ENCODE data around the gene ANKLE1.
A peak's percentile ranks its signal among the peaks of the same experiment; 100 is the strongest.

The ANKLE1 gene

GRCh38 chr19:17296976-17297375, 15.3 kb downstream of the ANKLE1 start:
- Histone ChIP-seq H3K4me3 (ENCODE audit: severe bottlenecking) (no peak overlapping the region), H3K27me3 (ENCODE audit: insufficient read depth, poor library complexity, severe bottlenecking) (no peaks in the 10 kb centered on the region), H3K9me3 (ENCODE audit: severe bottlenecking) (no peaks in the 10 kb centered on the region), H3K36me3 (ENCODE audit: low read depth) (peaks cover 22% of the 10 kb centered on the region), H3K27ac (ENCODE audit: poor library complexity, severe bottlenecking) (peak overlapping the region; percentile 57), H3K4me1 (ENCODE audit: insufficient read depth, poor library complexity, severe bottlenecking) (peaks cover 7% of the 10 kb centered on the region)
- no peak for TF ChIP-seq CTCF (IDR thresholded peaks at IDR 0.05; ENCODE audit: poor library complexity, severe bottlenecking)
- DNase-seq (ENCODE audit: low spot score) (no peak), ATAC-seq (ENCODE audit: low read depth) (peak; percentile 12; the same call in 1 of the 3 replicates)

GRCh38 chr19:17300992-17301619, 19.4 kb downstream of the ANKLE1 start:
- DNase-seq (ENCODE audit: low spot score) (no peak), ATAC-seq (ENCODE audit: low read depth) (no peak)
- no peak overlapping the region for H3K27ac ChIP-seq (ENCODE audit: poor library complexity, severe bottlenecking)
- no peaks in the 10 kb centered on the region for H3K27me3 ChIP-seq (ENCODE audit: insufficient read depth, poor library complexity, severe bottlenecking)
- H3K4me1 ChIP-seq (ENCODE audit: insufficient read depth, poor library complexity, severe bottlenecking), result peaks cover 6% of the 10 kb centered on the region
- no peaks in the 10 kb centered on the region for H3K9me3 ChIP-seq (ENCODE audit: severe bottlenecking)
- H3K4me3 ChIP-seq (ENCODE audit: severe bottlenecking), result no peak overlapping the region
- peaks cover 13% of the 10 kb centered on the region for H3K36me3 ChIP-seq (ENCODE audit: low read depth)
- TF ChIP-seq CTCF (IDR thresholded peaks at IDR 0.05; ENCODE audit: poor library complexity, severe bottlenecking), result no peak

GRCh38 chr19:17302391-17303166, 20.9 kb downstream of the ANKLE1 start:
- H3K27ac ChIP-seq (ENCODE audit: poor library complexity, severe bottlenecking), result peak overlapping the region; percentile 73
- peak overlapping the region; percentile 62 for H3K4me3 ChIP-seq (ENCODE audit: severe bottlenecking)
- no peaks in the 10 kb centered on the region for H3K9me3 ChIP-seq (ENCODE audit: severe bottlenecking)
- ATAC-seq (ENCODE audit: low read depth) (no peak), DNase-seq (ENCODE audit: low spot score) (no peak)
- peaks cover 16% of the 10 kb centered on the region for H3K36me3 ChIP-seq (ENCODE audit: low read depth)
- peaks cover 3% of the 10 kb centered on the region for H3K4me1 ChIP-seq (ENCODE audit: insufficient read depth, poor library complexity, severe bottlenecking)
- TF ChIP-seq CTCF (IDR thresholded peaks at IDR 0.05; ENCODE audit: poor library complexity, severe bottlenecking), result no peak
- no peaks in the 10 kb centered on the region for H3K27me3 ChIP-seq (ENCODE audit: insufficient read depth, poor library complexity, severe bottlenecking)

GRCh38 chr19:17303167-17303939, 21.7 kb downstream of the ANKLE1 start, which contains the start of gene ABHD8:
ABHD8 (minus strand) TSS chr19:17303425; CDS start chr19:17301616, 1,809 bp downstream.
- no peaks in the 10 kb centered on the region for H3K27me3 ChIP-seq (ENCODE audit: insufficient read depth, poor library complexity, severe bottlenecking)
- DNase-seq (ENCODE audit: low spot score) (peak; percentile 93), ATAC-seq (ENCODE audit: low read depth) (peak; percentile 82)
- peak within 1 kb of the TSS; percentile 62 for H3K4me3 ChIP-seq (ENCODE audit: severe bottlenecking)
- no peaks in the 10 kb centered on the region for H3K9me3 ChIP-seq (ENCODE audit: severe bottlenecking)
- peak; percentile 55 for TF ChIP-seq CTCF (IDR thresholded peaks at IDR 0.05; ENCODE audit: poor library complexity, severe bottlenecking)
- peak within 1 kb of the TSS; percentile 73 for H3K27ac ChIP-seq (ENCODE audit: poor library complexity, severe bottlenecking)
- H3K36me3 ChIP-seq (ENCODE audit: low read depth), result peaks cover 9% of the 10 kb centered on the region
- peaks cover 3% of the 10 kb centered on the region for H3K4me1 ChIP-seq (ENCODE audit: insufficient read depth, poor library complexity, severe bottlenecking)
